NCI-H345 (cell line): ENCODE results near the gene SRMS.
"Not testable (repeated sequence)": the region's sequence is repeated elsewhere in the genome, so short reads cannot be mapped to it uniquely, and the experiment has no call there.

ENCODE experiments used
- DNase-seq: peaks from one replicate; lab custom pipeline; 2025; lab: John Stamatoyannopoulos, UW

SRMS gene

GRCh38 chr20:63522091-63522868, 25.3 kb downstream of the SRMS start:
- DNase-seq: no peak

- no peak for DNase-seq
These were observed 25.9 kb downstream of the SRMS start for GRCh38 chr20:63521602-63522001.

- peak; percentile 79 for DNase-seq
These were observed 26.5 kb downstream of the SRMS start for GRCh38 chr20:63520934-63521601.

- peak; percentile 86 for DNase-seq
These were observed 27.0 kb downstream of the SRMS start, which contains the start of gene PPDPF for GRCh38 chr20:63520504-63520933. Gene PPDPF (plus strand): TSS chr20:63520765. CDS start chr20:63521309, 544 bp downstream.

GRCh38 chr20:63519668-63520503, 27.7 kb downstream of the SRMS start:
- DNase-seq: peak; percentile 79

- DNase-seq: no peak
These were observed 28.4 kb downstream of the SRMS start for GRCh38 chr20:63518946-63519667.

GRCh38 chr20:63518351-63518861, 29.1 kb downstream of the SRMS start:
- no peak for DNase-seq

- DNase-seq: no peak
These were observed 29.9 kb downstream of the SRMS start for GRCh38 chr20:63517376-63518309.

GRCh38 chr20:63514520-63514919, 33.0 kb downstream of the SRMS start:
- DNase-seq: not testable (repeated sequence)

- DNase-seq: no peak
These were observed 34.3 kb downstream of the SRMS start for GRCh38 chr20:63513207-63513606.

- DNase-seq: peak; percentile 25
These were observed 38.4 kb downstream of the SRMS start for GRCh38 chr20:63509088-63509564.

- peak; percentile 35 for DNase-seq
These were observed 39.3 kb downstream of the SRMS start for GRCh38 chr20:63508072-63508768.

GRCh38 chr20:63507083-63507743, 40.3 kb downstream of the SRMS start:
- DNase-seq: no peak

- DNase-seq: no peak
These were observed 41.8 kb downstream of the SRMS start for GRCh38 chr20:63505723-63506122.

GRCh38 chr20:63505281-63505680, 42.3 kb downstream of the SRMS start:
- DNase-seq: no peak

GRCh38 chr20:63504642-63505041, 42.9 kb downstream of the SRMS start:
- no peak for DNase-seq

GRCh38 chr20:63503524-63503923, 44.0 kb downstream of the SRMS start:
- DNase-seq: no peak

GRCh38 chr20:63502671-63503172, 44.8 kb downstream of the SRMS start:
- DNase-seq: peak; percentile 88
